Stimulated activated effector memory CD8-positive, alpha-beta T cell treated with anti-CD3 and anti-CD28 coated beads, Interleukin-12 subunit alpha, Interleukin-12 subunit beta, amount 100 ng/mL, for 72 hours (primary cell): ENCODE results near the gene SLC4A9.

Source experiments
- ATAC-seq: fragments of 150-1000 bp; cut with Tn5 transposase; 2 replicates; pipeline ENCODE4 v1.10.0; 2021
- DNase-seq, 2 donors: peaks; one replicate each; pipeline ENCODE4 v3.0.0; 2021 to 2022; ENCODE audit warnings: low spot score in 2 of 2
- H3K27ac Mint-ChIP-seq: one replicate; pipeline ENCODE4 v1.8.0; 2022; ENCODE audit warnings: mild to moderate bottlenecking, mixed read lengths
- H3K36me3 Mint-ChIP-seq: one replicate; pipeline ENCODE4 v1.8.0; 2022; ENCODE audit warnings: mild to moderate bottlenecking, mixed read lengths
- H3K4me1 Mint-ChIP-seq: one replicate; pipeline ENCODE4 v1.8.0; 2022; ENCODE audit warnings: mixed read lengths
- H3K4me3 Mint-ChIP-seq: one replicate; pipeline ENCODE4 v1.8.0; 2022; ENCODE audit warnings: mild to moderate bottlenecking, mixed read lengths
- H3K9me3 Mint-ChIP-seq: one replicate; pipeline ENCODE4 v1.8.0; 2022; ENCODE audit warnings: mixed read lengths

Gene SLC4A9

DNA sequence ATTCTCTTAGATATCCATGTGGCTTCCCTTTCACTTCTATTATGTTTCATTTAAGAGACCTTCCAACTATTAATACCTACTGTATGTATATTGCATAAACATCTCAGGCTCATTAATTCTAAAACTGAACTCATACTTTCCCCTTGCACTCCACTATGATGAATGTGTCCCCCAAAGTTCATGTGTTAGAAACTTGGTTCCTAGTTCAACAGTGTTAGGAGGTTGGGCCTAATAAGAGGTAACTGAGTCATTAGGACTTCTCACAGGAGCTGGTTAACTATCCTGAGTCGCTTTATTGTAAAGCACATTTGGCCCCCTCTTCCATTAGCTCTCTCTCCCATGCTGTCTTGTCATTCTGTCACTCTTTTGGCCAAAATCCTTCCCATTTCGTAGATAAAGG, 63.6 kb downstream of the SLC4A9 start:
- Mint-ChIP-seq H3K27ac (no peak overlapping the region), H3K36me3 (peaks cover 34% of the 10 kb centered on the region), H3K9me3 (no peaks in the 10 kb centered on the region), H3K4me3 (no peak overlapping the region), H3K4me1 (peaks cover 40% of the 10 kb centered on the region)
- no peak for DNase-seq
- no peak for ATAC-seq

DNA sequence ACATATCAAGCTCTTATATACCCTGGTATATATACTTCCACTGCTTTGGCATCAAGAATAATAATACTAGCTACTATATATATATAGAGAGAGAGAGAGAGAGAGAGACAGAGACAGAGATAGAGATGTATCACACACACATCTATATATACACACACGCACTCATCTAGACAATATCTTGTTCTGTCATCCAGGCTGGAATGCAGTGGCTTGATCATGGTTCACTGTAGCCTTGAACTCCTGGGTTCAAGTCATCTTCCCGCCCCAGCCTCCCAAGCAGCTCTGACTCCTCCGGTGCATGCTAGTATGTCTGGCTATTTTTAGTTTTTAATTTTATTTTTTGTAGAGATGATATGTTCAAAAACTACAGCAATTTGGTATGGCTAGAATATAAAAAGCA, 64.1 kb downstream of the SLC4A9 start:
- Mint-ChIP-seq H3K9me3 (no peaks in the 10 kb centered on the region), H3K27ac (no peak overlapping the region), H3K4me1 (peaks cover 35% of the 10 kb centered on the region), H3K4me3 (no peak overlapping the region), H3K36me3 (peaks cover 28% of the 10 kb centered on the region)
- ATAC-seq (no peak), DNase-seq (no peak)
